Stimulated activated CD8-positive, alpha-beta memory T cell treated with anti-CD3 and anti-CD28 coated beads, Interleukin-2, amount 100 ng/mL, for 1 hour (primary cell): ENCODE results near the gene MCHR2.
"Not testable (repeated sequence)": the region's sequence is repeated elsewhere in the genome, so short reads cannot be mapped to it uniquely, and the experiment has no call there.

Experiments
- DNase-seq, 2 donors: peaks; one replicate each; pipeline ENCODE4 v3.0.0-alpha.2; 2020; ENCODE audit warnings: low read depth in 2 of 2

The MCHR2 gene

GRCh38 chr6:99993533-99994251, at the start of gene MCHR2:
MCHR2 (minus strand) TSS chr6:99994223; CDS start chr6:99956147, 38,076 bp downstream.
- DNase-seq, result no peak

GRCh38 chr6:100038546-100038945, 44.5 kb upstream of the MCHR2 start:
- DNase-seq, result not testable (repeated sequence)

- no peak for DNase-seq
Measured at GRCh38 chr6:100035873-100036653, 42.0 kb upstream of the MCHR2 start.

- no peak for DNase-seq
Measured at GRCh38 chr6:100023798-100024197, 29.8 kb upstream of the MCHR2 start.

GRCh38 chr6:100022847-100023246, 28.8 kb upstream of the MCHR2 start:
- no peak for DNase-seq

GRCh38 chr6:100008857-100009256, 14.8 kb upstream of the MCHR2 start:
- DNase-seq, result no peak

GRCh38 chr6:100001915-100002388, 7.9 kb upstream of the MCHR2 start:
- DNase-seq, result no peak

GRCh38 chr6:99997141-99997540, 3.1 kb upstream of the MCHR2 start:
- no peak for DNase-seq

- DNase-seq, result no peak
Measured at GRCh38 chr6:99995916-99996315, 1.9 kb upstream of the MCHR2 start.

GRCh38 chr6:99993146-99993532, 884 bp downstream of the MCHR2 start:
- no peak for DNase-seq

- DNase-seq, result no peak
Measured at GRCh38 chr6:99991955-99992354, 2.1 kb downstream of the MCHR2 start.

GRCh38 chr6:99980741-99981140, 13.3 kb downstream of the MCHR2 start:
- no peak for DNase-seq

GRCh38 chr6:99979953-99980352, 14.1 kb downstream of the MCHR2 start:
- DNase-seq, result no peak

GRCh38 chr6:99967052-99967451, 27.0 kb downstream of the MCHR2 start:
- no peak for DNase-seq

- no peak for DNase-seq
Measured at GRCh38 chr6:99960027-99960426, 34.0 kb downstream of the MCHR2 start.

- DNase-seq, result no peak
Measured at GRCh38 chr6:99951016-99951805, 42.8 kb downstream of the MCHR2 start.

- DNase-seq, result no peak
Measured at GRCh38 chr6:99946005-99946404, 48.0 kb downstream of the MCHR2 start.

- DNase-seq, result no peak
Measured at GRCh38 chr6:99943846-99944245, 50.2 kb downstream of the MCHR2 start.

GRCh38 chr6:99940582-99940981, 53.4 kb downstream of the MCHR2 start:
- DNase-seq, result no peak

GRCh38 chr6:99933129-99933528, 60.9 kb downstream of the MCHR2 start:
- DNase-seq, result no peak

GRCh38 chr6:99912657-99913056, 81.4 kb downstream of the MCHR2 start:
- no peak for DNase-seq
